Measurements from ENCODE around the gene CRK.
"Not testable (repeated sequence)": the region's sequence is repeated elsewhere in the genome, so short reads cannot be mapped to it uniquely, and the experiment has no call there.

CRK gene

GRCh38 chr17:1420981-1421380 lies 35.1 kb downstream of the CRK start:
- TF ChIP-seq, protein P1, sequence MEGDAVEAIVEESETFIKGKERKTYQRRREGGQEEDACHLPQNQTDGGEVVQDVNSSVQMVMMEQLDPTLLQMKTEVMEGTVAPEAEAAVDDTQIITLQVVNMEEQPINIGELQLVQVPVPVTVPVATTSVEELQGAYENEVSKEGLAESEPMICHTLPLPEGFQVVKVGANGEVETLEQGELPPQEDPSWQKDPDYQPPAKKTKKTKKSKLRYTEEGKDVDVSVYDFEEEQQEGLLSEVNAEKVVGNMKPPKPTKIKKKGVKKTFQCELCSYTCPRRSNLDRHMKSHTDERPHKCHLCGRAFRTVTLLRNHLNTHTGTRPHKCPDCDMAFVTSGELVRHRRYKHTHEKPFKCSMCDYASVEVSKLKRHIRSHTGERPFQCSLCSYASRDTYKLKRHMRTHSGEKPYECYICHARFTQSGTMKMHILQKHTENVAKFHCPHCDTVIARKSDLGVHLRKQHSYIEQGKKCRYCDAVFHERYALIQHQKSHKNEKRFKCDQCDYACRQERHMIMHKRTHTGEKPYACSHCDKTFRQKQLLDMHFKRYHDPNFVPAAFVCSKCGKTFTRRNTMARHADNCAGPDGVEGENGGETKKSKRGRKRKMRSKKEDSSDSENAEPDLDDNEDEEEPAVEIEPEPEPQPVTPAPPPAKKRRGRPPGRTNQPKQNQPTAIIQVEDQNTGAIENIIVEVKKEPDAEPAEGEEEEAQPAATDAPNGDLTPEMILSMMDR (conservative IDR thresholded peaks at IDR 0.05; ENCODE audit: low read depth, low read length), result no peak

DNA sequence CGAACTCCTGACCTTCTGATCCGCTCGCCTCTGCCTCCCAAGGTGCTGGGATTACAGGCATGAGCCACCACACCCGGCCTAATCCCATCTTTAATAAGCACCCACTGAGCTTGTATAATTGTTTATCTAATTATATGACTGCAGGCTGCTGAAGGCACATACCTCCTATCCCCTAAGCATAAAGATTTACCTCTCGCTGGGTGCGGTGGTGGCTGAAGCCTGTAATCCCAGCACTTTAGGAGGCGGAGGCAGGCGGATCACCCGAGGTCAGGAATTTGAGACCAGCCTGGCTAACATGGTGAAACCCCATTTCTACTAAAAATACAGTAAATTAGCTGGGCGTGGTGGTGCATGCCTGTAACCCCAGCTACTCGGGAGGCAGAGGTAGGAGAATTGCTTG lies 35.9 kb downstream of the CRK start:
- no peak overlapping the region for H3K4me3 ChIP-seq (ENCODE audit: low read depth, low read length)
- TF ChIP-seq, protein P1 (conservative IDR thresholded peaks at IDR 0.05; ENCODE audit: low read depth, low read length), result no peak
- no peak for DNase-seq (ENCODE audit: low read depth)

More at GRCh38 chr17:1420981-1421380, 35.1 kb downstream of the CRK start:
- no peak overlapping the region for H3K4me3 ChIP-seq (ENCODE audit: low read depth, low read length)
- no peak for DNase-seq (ENCODE audit: low read depth)

DNA sequence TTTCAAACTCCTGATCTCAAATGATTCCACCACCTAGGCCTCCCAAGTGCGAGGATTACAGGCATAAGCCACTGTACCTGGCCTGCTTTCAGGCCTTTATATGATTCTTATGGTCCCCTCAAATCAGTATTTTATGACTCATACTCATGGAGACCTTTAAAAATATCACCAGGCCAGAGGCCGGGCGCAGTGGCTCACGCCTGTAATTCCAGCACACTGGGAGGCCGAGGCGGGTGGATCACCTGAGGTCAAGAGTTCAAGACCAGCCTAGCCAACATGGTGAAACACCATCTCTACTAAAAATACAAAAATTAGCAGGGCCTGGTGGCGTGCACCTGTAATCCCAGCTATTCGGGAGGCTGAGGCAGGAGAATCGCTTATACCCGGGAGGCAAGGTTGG lies 37.6 kb downstream of the CRK start:
- H3K4me3 ChIP-seq (ENCODE audit: low read depth, low read length); DNase-seq (ENCODE audit: low read depth): not testable (repeated sequence)

GRCh38 chr17:1416414-1416813 lies 39.6 kb downstream of the CRK start:
- DNase-seq (ENCODE audit: low read depth), result no peak
- TF ChIP-seq, protein P1 (conservative IDR thresholded peaks at IDR 0.05; ENCODE audit: low read depth, low read length), result no peak
- no peak overlapping the region for H3K4me3 ChIP-seq (ENCODE audit: low read depth, low read length)

- DNase-seq (ENCODE audit: low read depth), result no peak
- TF ChIP-seq, protein P1 (conservative IDR thresholded peaks at IDR 0.05; ENCODE audit: low read depth, low read length), result no peak
- H3K4me3 ChIP-seq (ENCODE audit: low read depth, low read length), result no peak overlapping the region
Observed at GRCh38 chr17:1414634-1415033, 41.4 kb downstream of the CRK start.

GRCh38 chr17:1414001-1414574 lies 41.9 kb downstream of the CRK start:
- DNase-seq (ENCODE audit: low read depth), result no peak
- TF ChIP-seq, protein P1 (conservative IDR thresholded peaks at IDR 0.05; ENCODE audit: low read depth, low read length), result no peak
- no peak overlapping the region for H3K4me3 ChIP-seq (ENCODE audit: low read depth, low read length)

DNA sequence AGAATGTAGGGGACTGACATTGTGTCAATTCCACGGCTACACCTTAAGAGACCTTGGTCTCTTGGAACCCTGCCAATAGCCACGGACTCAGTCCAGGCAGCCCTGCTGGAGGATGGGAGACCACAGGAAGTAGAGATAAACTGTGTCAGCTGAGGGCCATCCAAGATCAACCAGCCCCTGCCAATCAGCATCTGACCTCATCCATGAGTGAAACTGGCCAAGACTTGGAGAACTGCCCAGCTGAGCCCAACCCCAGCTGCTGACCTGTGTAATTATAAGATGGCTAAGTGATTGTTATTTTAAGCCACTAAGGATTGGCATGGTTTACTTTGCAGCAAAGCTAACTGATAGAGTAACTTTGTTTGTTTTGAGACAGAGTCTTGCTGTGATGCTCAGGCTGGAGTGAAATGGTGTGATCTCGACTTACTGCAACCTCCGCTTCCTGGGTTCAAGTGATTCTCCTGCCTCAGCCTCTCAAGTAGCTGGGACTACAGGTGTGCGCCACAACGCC lies 42.7 kb downstream of the CRK start:
- peak; percentile 77 for DNase-seq (ENCODE audit: low read depth)
- H3K4me3 ChIP-seq (ENCODE audit: low read depth, low read length), result no peak overlapping the region
- TF ChIP-seq, protein P1 (conservative IDR thresholded peaks at IDR 0.05; ENCODE audit: low read depth, low read length), result no peak

Data from choroid plexus epithelial cell (primary cell).